ENCODE data around the gene DAP. TPM values are rescaled to one million over a fixed set of nuclear protein-coding genes. Genes with fewer than 3 reads are reported as not detected.

The DAP gene
- total RNA-seq, 1 experiment from 2014 or later, result 114 TPM

DNA sequence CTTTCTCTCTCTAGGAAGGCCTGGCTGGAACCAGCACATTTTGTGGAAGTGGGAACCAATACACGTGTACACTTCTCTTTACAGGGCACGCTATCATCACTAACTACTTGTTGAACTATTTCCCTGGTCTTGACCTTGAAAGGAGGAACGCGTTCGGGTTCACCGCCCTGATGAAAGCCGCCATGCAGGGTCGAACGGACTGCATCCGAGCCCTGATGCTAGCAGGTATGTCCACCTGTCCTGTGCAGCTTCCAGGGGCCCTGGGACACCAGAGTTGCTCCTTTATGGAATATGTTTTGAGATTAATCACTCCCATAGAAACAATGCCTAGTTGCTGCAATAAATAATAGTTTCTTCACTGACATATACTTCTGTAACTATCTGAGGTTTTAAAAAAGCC is 123.1 kb downstream of the DAP start:
- no TSS peak for BruUV-seq (replicated peaks)
- ChIA-PET POLR2A (no interaction called here), CTCF (interaction anchor here (1.4 kb wide), 1 partner anchor 10 kb away, joined by 3 read pairs; no protein-coding TSS in a partner anchor)
- DNase-seq (ENCODE audit: unreplicated experiment), result no peak
- Mint-ChIP-seq H3K36me3 (ENCODE audit: insufficient read depth, unreplicated experiment) (peaks cover 8% of the 10 kb centered on the region), H3K4me3 (ENCODE audit: unreplicated experiment) (no peak overlapping the region), H3K27ac (ENCODE audit: low read depth, unreplicated experiment) (no peak overlapping the region), H3K27me3 (ENCODE audit: insufficient read depth, unreplicated experiment) (no peaks in the 10 kb centered on the region), H3K4me1 (ENCODE audit: insufficient read depth, unreplicated experiment) (peaks cover 16% of the 10 kb centered on the region), H3K9me3 (ENCODE audit: unreplicated experiment) (peaks cover 6% of the 10 kb centered on the region)
- intact Hi-C loops (cut with micrococcal nuclease), result no loop called here
- TF ChIP-seq, protein P1, sequence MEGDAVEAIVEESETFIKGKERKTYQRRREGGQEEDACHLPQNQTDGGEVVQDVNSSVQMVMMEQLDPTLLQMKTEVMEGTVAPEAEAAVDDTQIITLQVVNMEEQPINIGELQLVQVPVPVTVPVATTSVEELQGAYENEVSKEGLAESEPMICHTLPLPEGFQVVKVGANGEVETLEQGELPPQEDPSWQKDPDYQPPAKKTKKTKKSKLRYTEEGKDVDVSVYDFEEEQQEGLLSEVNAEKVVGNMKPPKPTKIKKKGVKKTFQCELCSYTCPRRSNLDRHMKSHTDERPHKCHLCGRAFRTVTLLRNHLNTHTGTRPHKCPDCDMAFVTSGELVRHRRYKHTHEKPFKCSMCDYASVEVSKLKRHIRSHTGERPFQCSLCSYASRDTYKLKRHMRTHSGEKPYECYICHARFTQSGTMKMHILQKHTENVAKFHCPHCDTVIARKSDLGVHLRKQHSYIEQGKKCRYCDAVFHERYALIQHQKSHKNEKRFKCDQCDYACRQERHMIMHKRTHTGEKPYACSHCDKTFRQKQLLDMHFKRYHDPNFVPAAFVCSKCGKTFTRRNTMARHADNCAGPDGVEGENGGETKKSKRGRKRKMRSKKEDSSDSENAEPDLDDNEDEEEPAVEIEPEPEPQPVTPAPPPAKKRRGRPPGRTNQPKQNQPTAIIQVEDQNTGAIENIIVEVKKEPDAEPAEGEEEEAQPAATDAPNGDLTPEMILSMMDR (IDR thresholded peaks at IDR 0.05; ENCODE audit: unreplicated experiment), result no peak

DNA sequence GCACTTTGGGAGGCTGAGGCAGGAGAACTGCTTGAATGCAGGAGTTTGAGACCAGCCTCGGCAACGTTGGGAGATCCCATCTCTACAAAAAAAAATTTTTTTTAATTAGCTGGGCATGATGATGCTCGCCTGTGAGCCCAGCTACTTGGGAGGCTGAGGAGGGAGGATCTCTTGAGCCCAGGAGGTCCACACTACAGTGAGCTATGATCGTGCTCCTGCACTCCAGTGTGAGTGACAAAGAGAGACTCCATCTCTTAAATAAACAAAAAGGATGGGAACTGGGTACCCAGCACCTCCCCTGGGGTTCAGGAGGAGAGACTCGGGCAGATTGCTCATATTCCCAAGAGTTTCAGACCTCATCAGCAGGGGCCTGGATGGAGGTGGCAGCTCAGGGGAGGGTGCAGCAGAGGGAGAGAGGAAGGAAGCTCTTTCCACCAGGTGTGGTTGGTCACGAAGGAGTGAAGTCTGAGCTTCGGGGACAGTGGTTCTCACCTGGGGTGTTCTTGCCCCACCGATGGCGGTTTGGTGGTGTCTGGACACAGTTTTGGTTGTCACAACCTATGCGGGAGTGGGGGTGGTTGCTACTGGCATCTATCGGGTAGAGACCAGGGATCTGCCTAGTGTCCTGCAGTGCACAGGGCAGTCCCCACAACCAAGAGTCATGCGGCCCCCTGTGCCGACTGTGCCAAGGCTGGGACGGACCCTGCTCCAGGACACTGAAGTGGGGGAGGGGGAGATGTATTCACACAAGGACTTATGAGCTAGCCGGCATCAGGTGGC is 124.5 kb downstream of the DAP start:
- no TSS peak for BruUV-seq (replicated peaks)
- Mint-ChIP-seq H3K9me3 (ENCODE audit: unreplicated experiment) (peaks cover 6% of the 10 kb centered on the region), H3K4me3 (ENCODE audit: unreplicated experiment) (no peak overlapping the region), H3K4me1 (ENCODE audit: insufficient read depth, unreplicated experiment) (peaks cover 16% of the 10 kb centered on the region), H3K27me3 (ENCODE audit: insufficient read depth, unreplicated experiment) (no peaks in the 10 kb centered on the region), H3K36me3 (ENCODE audit: insufficient read depth, unreplicated experiment) (peaks cover 8% of the 10 kb centered on the region), H3K27ac (ENCODE audit: low read depth, unreplicated experiment) (no peak overlapping the region)
- ChIA-PET POLR2A (interaction anchor here (1.1 kb wide), 1 partner anchor 35 kb away, joined by 3 read pairs; no protein-coding TSS in a partner anchor), CTCF (interaction anchor here (0.7 to 1.4 kb wide), 3 partner anchors 9 to 185 kb away, joined by 3 to 4 read pairs (median 3); no protein-coding TSS in a partner anchor)
- TF ChIP-seq, protein P1 (IDR thresholded peaks at IDR 0.05; ENCODE audit: unreplicated experiment), result no peak
- DNase-seq (ENCODE audit: unreplicated experiment), result no peak
- intact Hi-C loops (cut with micrococcal nuclease), result no loop called here

DNA sequence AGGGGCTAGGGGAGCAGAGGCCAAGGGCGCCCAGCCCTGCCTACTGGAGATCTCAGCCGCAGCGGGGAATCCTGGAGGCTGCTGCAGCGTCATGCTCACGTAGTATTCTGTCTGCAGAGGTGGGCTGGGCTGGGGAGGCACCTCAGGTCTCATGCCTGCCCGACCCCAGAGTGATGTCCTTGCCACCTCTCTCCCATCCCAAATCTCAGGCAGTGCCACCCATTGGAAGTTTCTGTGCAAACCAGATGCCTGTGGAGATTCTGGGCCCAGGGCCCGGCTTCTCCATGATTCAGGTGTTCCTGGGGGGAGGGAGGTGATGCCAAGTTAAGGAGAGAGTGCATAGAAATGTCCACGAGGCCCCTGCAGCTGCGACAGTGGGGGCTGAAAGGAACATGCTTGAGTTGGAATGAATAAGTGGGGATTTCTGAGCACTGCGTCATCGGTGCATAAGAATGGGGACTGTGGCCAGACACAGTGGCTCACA is 125.1 kb downstream of the DAP start:
- no TSS peak for BruUV-seq (replicated peaks)
- Mint-ChIP-seq H3K27me3 (ENCODE audit: insufficient read depth, unreplicated experiment) (no peaks in the 10 kb centered on the region), H3K27ac (ENCODE audit: low read depth, unreplicated experiment) (no peak overlapping the region), H3K9me3 (ENCODE audit: unreplicated experiment) (peaks cover 6% of the 10 kb centered on the region), H3K4me1 (ENCODE audit: insufficient read depth, unreplicated experiment) (peaks cover 16% of the 10 kb centered on the region), H3K4me3 (ENCODE audit: unreplicated experiment) (no peak overlapping the region), H3K36me3 (ENCODE audit: insufficient read depth, unreplicated experiment) (peaks cover 8% of the 10 kb centered on the region)
- TF ChIP-seq, protein P1 (IDR thresholded peaks at IDR 0.05; ENCODE audit: unreplicated experiment), result no peak
- ChIA-PET POLR2A (no interaction called here), CTCF (interaction anchor here (0.7 to 1.1 kb wide), 2 partner anchors 16 to 185 kb away, joined by 3 to 4 read pairs; no protein-coding TSS in a partner anchor)
- intact Hi-C loops (cut with micrococcal nuclease), result no loop called here
- no peak for DNase-seq (ENCODE audit: unreplicated experiment)

DNA sequence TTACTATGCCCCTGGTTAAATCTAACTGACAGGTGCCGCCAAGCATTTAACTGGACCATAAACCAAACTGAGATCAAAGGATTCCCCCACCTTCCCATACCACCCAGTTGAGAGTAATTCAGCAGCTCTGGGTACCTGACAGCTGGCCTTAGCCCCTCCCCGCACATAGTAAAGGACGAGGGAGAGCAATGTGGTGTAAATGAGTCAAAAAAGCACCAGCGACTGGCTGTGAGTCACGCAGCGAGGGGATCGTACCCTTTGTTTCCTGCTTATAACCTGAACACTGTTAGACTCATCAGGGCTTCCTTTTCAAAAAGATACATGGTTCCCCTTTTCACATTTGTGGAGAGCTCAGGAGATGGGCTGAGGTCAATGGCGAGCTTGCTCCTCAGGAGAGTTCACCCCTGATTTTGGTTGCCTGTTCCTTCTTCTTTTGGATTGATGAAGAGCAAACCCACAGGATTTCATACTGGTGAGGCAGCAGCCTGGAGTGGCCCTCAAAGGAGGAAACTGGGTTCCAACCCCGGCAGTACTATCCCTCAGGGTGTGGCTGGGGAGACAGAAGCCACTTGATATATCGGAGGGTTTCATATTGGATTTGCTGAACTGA is 125.7 kb downstream of the DAP start:
- peaks cover 6% of the 10 kb centered on the region for H3K9me3 Mint-ChIP-seq (ENCODE audit: unreplicated experiment)
- H3K4me1 Mint-ChIP-seq (ENCODE audit: insufficient read depth, unreplicated experiment), result peaks cover 17% of the 10 kb centered on the region
- TF ChIP-seq, protein P1 (IDR thresholded peaks at IDR 0.05; ENCODE audit: unreplicated experiment), result no peak
- peak; percentile 67 for DNase-seq (ENCODE audit: unreplicated experiment)
- H3K4me3 Mint-ChIP-seq (ENCODE audit: unreplicated experiment), result no peak overlapping the region
- no peak overlapping the region for H3K27ac Mint-ChIP-seq (ENCODE audit: low read depth, unreplicated experiment)
- CTCF ChIA-PET, result interaction anchor here (1.5 kb wide), 1 partner anchor 183 kb away, joined by 4 read pairs; no protein-coding TSS in a partner anchor
- POLR2A ChIA-PET, result no interaction called here
- intact Hi-C loops (cut with micrococcal nuclease), result no loop called here
- no peaks in the 10 kb centered on the region for H3K27me3 Mint-ChIP-seq (ENCODE audit: insufficient read depth, unreplicated experiment)
- peaks cover 7% of the 10 kb centered on the region for H3K36me3 Mint-ChIP-seq (ENCODE audit: insufficient read depth, unreplicated experiment)
- BruUV-seq (replicated peaks), result no TSS peak
